ENCODE measurements around the gene LETM1.

- TF ChIP-seq, protein P1, sequence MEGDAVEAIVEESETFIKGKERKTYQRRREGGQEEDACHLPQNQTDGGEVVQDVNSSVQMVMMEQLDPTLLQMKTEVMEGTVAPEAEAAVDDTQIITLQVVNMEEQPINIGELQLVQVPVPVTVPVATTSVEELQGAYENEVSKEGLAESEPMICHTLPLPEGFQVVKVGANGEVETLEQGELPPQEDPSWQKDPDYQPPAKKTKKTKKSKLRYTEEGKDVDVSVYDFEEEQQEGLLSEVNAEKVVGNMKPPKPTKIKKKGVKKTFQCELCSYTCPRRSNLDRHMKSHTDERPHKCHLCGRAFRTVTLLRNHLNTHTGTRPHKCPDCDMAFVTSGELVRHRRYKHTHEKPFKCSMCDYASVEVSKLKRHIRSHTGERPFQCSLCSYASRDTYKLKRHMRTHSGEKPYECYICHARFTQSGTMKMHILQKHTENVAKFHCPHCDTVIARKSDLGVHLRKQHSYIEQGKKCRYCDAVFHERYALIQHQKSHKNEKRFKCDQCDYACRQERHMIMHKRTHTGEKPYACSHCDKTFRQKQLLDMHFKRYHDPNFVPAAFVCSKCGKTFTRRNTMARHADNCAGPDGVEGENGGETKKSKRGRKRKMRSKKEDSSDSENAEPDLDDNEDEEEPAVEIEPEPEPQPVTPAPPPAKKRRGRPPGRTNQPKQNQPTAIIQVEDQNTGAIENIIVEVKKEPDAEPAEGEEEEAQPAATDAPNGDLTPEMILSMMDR (IDR thresholded peaks at IDR 0.05), result no peak
- TF ChIP-seq POLR2A (IDR thresholded peaks at IDR 0.05), result no peak
These were observed 10.3 kb upstream of the LETM1 start for GRCh38 chr4:1866189-1866661.
